PC-9 (cell line): ENCODE results near the gene LRRC3B.

Source experiments
- EZH2 ChIP-seq: fragments of 200-600 bp; sonication (generic); IDR thresholded peaks from 2 replicates; pipeline ENCODE4 v1.8.0; 2017; ENCODE audit warnings: antibody characterized with exemption, low read depth
- TF ChIP-seq, protein P1 (sequence below): fragments of 200-600 bp; sonication (generic); conservative IDR thresholded peaks from 2 replicates; pipeline ENCODE4 v1.6.1; 2017; ENCODE audit warnings: mixed run types, antibody characterized with exemption, mild to moderate bottlenecking, moderate library complexity

DNA sequence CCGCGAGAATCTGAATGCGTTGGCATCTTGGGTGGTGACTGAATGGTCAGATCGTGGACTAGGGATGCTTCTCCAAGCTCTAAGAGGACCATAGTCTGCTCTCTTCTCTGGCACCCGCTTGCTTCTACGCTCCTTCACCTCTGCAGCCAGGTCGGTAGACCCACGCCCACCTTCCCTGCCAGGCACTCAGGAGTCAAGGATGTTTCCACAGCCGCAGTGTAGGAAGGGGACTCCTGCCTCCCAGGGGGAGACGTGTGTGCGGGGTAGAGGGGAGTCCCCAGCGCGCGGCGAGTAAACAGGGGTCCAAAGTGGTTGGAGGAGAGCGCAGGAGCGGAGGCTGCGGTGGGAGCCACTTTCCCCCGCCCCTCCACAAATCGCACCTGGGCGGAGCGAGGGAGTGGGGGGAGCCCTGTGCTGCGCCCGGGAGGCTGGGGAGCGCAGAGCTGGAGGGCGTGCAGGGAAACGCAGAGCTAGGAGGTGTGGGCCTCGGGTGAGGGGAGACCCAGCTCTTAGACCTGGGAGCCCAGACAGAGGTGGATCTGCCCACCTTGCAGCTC, 1.7 kb downstream of the LRRC3B start:
- TF ChIP-seq, protein P1, sequence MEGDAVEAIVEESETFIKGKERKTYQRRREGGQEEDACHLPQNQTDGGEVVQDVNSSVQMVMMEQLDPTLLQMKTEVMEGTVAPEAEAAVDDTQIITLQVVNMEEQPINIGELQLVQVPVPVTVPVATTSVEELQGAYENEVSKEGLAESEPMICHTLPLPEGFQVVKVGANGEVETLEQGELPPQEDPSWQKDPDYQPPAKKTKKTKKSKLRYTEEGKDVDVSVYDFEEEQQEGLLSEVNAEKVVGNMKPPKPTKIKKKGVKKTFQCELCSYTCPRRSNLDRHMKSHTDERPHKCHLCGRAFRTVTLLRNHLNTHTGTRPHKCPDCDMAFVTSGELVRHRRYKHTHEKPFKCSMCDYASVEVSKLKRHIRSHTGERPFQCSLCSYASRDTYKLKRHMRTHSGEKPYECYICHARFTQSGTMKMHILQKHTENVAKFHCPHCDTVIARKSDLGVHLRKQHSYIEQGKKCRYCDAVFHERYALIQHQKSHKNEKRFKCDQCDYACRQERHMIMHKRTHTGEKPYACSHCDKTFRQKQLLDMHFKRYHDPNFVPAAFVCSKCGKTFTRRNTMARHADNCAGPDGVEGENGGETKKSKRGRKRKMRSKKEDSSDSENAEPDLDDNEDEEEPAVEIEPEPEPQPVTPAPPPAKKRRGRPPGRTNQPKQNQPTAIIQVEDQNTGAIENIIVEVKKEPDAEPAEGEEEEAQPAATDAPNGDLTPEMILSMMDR, result no peak
- TF ChIP-seq EZH2, result no peak
